B cell (primary cell): Measurements from ENCODE around the gene AFAP1L1. TPM values are rescaled to one million over a fixed set of nuclear protein-coding genes. Genes with fewer than 3 reads are reported as not detected.

Experiments used
- ATAC-seq: fragments of 200-7000 bp; cut with Tn5 transposase; one replicate; pipeline ENCODE4 v1.10.0; 2021; ENCODE audit warnings: low read depth, mild to moderate bottlenecking, moderate number of reproducible peaks, moderate library complexity
- CTCF ChIA-PET: fragments of 350-600 bp; sonication (Branson Sonifier 250); formaldehyde crosslinking; loops from one replicate; lab custom pipeline; 2021; ENCODE audit warnings: antibody characterized with exemption, inconsistent platforms; lab: Charles Lee
- POLR2A ChIA-PET: fragments of 350-600 bp; sonication (Branson Sonifier 250); formaldehyde crosslinking; loops from one replicate; lab custom pipeline; 2021; ENCODE audit warnings: antibody characterized with exemption; lab: Charles Lee
- DNase-seq: peaks from one replicate; pipeline ENCODE4 v3.0.0; 2013
- H2AFZ ChIP-seq: 2 replicates; pipeline ENCODE4 v1.6.1; 2012; ENCODE audit warnings: mild to moderate bottlenecking, low read depth, low read length; ENCODE audit not compliant: insufficient read depth, poor library complexity, severe bottlenecking
- H3K27ac ChIP-seq, 2 donors: 1 replicate in 1 of 2; 2 replicates in 1 of 2; pipeline ENCODE4 v1.5.1; 2012 to 2013; ENCODE audit warnings: low read length in 2 of 2, mild to moderate bottlenecking in 2 of 2, moderate library complexity in 1 of 2
- H3K27me3 ChIP-seq, 4 experiments: fragments of 200-600 bp in 1 of 4; sonication (generic) in 1 of 4; replicated peaks in 1 of 4; 1 replicate in 2 of 4; 2 replicates in 2 of 4; pipeline versions ENCODE4 v1.6.1 to v1.7.0; 2013 to 2016; ENCODE audit warnings: low read length in 3 of 4, mild to moderate bottlenecking in 2 of 4, mixed read lengths in 1 of 4, moderate library complexity in 1 of 4; ENCODE audit not compliant: insufficient read depth in 4 of 4, control insufficient read depth in 3 of 4; ENCODE audit errors: control extremely low read depth in 1 of 4
- H3K36me3 ChIP-seq, 2 experiments: replicated peaks in 1 of 2; 1 replicate in 1 of 2; 2 replicates in 1 of 2; pipeline versions ENCODE4 v1.6.1 to v1.7.1; 2013; ENCODE audit warnings: low read length in 1 of 2; ENCODE audit not compliant: insufficient read depth in 2 of 2, control insufficient read depth in 1 of 2; ENCODE audit errors: control extremely low read depth in 1 of 2, extremely low read depth in 1 of 2
- H3K4me1 ChIP-seq, 2 donors: fragments of 200-600 bp in 1 of 2; sonication (generic) in 1 of 2; 1 replicate in 1 of 2; 2 replicates in 1 of 2; pipeline versions ENCODE4 v1.5.1 to v1.6.1; 2013 to 2017; ENCODE audit warnings: low read length in 2 of 2; ENCODE audit not compliant: control insufficient read depth in 2 of 2, insufficient read depth in 2 of 2
- H3K4me2 ChIP-seq: replicated peaks from 2 replicates; pipeline ENCODE3; 2012; ENCODE audit warnings: mild to moderate bottlenecking, low read depth, low read length; ENCODE audit not compliant: poor library complexity, severe bottlenecking
- H3K4me3 ChIP-seq, 5 experiments: fragments of 200-600 bp in 1 of 5; sonication (generic) in 1 of 5; 1 replicate in 3 of 5; 2 replicates in 2 of 5; pipeline versions ENCODE4 v1.5.1 to v1.7.0; 2011 to 2016; ENCODE audit warnings: low read length in 4 of 5, mild to moderate bottlenecking in 4 of 5, low read depth in 2 of 5, control low read depth in 1 of 5, moderate library complexity in 1 of 5; ENCODE audit not compliant: insufficient read depth in 1 of 5; ENCODE audit errors: control extremely low read depth in 1 of 5, extremely low read depth in 1 of 5
- H3K79me2 ChIP-seq: fragments of 200-600 bp; sonication (generic); one replicate; pipeline ENCODE4 v1.6.0; 2016; ENCODE audit warnings: low read length; ENCODE audit not compliant: control insufficient read depth, insufficient read depth
- H3K9ac ChIP-seq: fragments of 200-600 bp; sonication (generic); 2 replicates; pipeline ENCODE4 v1.6.1; 2017; ENCODE audit warnings: mild to moderate bottlenecking, low read length, moderate library complexity
- H3K9me3 ChIP-seq, 3 donors: one replicate each; pipeline versions ENCODE4 v1.6.1 to v1.7.1; 2013; ENCODE audit warnings: low read length in 2 of 3; ENCODE audit not compliant: control insufficient read depth in 2 of 3, insufficient read depth in 1 of 3; ENCODE audit errors: control extremely low read depth in 1 of 3
- H4K20me1 ChIP-seq: 2 replicates; pipeline ENCODE4 v1.6.0; 2012; ENCODE audit warnings: mild to moderate bottlenecking, low read length; ENCODE audit not compliant: insufficient read depth, control insufficient read depth, poor library complexity, severe bottlenecking
- H3K27ac Mint-ChIP-seq: one replicate; pipeline ENCODE4 v1.8.0; 2021; ENCODE audit warnings: mixed read lengths
- H3K27me3 Mint-ChIP-seq: one replicate; pipeline ENCODE4 v1.8.0; 2021; ENCODE audit warnings: mixed read lengths
- H3K4me1 Mint-ChIP-seq: one replicate; pipeline ENCODE4 v1.8.0; 2021; ENCODE audit warnings: mixed read lengths
- H3K4me3 Mint-ChIP-seq: one replicate; pipeline ENCODE4 v1.8.0; 2021; ENCODE audit warnings: mixed read lengths
- H3K9me3 Mint-ChIP-seq: one replicate; pipeline ENCODE4 v1.8.0; 2022; ENCODE audit warnings: mixed read lengths; ENCODE audit not compliant: insufficient read depth
- EZH2 ChIP-seq: IDR thresholded peaks from 2 replicates; pipeline ENCODE4 v1.6.1; 2012; ENCODE audit warnings: borderline replicate concordance, low read depth, mild to moderate bottlenecking, moderate library complexity, low read length; ENCODE audit not compliant: insufficient read depth, poor library complexity, severe bottlenecking
- WGBS: methylation state at CpG from one replicate; pipeline ENCODE4 v1.1.5; 2013; ENCODE audit warnings: missing lambda C conversion rate; ENCODE audit not compliant: insufficient coverage; 5-methylcytosine and 5-hydroxymethylcytosine counted together
- intact Hi-C: fragments of 100-400 bp; cut with micrococcal nuclease; formaldehyde crosslinking; loops from one replicate; pipeline ENCODE4 v1.10.0; 2022
- polyA plus RNA-seq: library from polyadenylated mRNA; depleted of rRNA; stranded (reverse); fragments of >200 nt; gene quantifications from 2 replicates; pipeline ENCODE4 v1.2.3, GENCODE V29; 2012
- total RNA-seq, 2 donors: library from RNA; stranded (reverse); fragments of 120-200 nt in 1 of 2; gene quantifications; 1 replicate in 1 of 2; 2 replicates in 1 of 2; pipeline versions ENCODE4 v1.2.3 to v1.2.4, GENCODE V29; 2013 to 2022
- TF ChIP-seq, protein P1 (sequence below): fragments of 200-600 bp; IDR thresholded peaks from one replicate; pipeline ENCODE4 v1.8.0; 2022; ENCODE audit warnings: antibody characterized with exemption, mild to moderate bottlenecking

Gene AFAP1L1
- total and polyA plus RNA-seq, 2 donors (not counting 1 experiment from before 2014, with no cell fraction given) = not detected

DNA sequence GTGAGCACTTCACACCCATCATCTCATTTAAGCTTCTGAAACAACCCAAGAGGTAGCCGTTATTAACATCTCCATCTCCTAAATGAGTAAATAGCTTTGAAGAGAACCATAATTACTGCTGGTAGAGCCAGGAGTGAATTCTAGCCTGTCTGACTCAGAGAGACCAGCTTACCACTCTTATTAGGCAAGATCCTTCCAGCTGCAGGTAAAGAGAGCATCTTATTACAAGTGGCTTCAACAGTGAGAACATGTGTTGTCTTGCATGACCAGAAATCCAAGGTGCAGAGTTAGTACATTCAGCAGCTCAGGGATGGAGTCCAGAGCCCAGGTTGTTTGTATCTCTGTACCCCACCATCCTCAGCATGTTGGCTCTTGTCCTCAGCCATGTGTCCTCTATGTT is 10.9 kb upstream of the AFAP1L1 start:
- TF ChIP-seq, protein P1, sequence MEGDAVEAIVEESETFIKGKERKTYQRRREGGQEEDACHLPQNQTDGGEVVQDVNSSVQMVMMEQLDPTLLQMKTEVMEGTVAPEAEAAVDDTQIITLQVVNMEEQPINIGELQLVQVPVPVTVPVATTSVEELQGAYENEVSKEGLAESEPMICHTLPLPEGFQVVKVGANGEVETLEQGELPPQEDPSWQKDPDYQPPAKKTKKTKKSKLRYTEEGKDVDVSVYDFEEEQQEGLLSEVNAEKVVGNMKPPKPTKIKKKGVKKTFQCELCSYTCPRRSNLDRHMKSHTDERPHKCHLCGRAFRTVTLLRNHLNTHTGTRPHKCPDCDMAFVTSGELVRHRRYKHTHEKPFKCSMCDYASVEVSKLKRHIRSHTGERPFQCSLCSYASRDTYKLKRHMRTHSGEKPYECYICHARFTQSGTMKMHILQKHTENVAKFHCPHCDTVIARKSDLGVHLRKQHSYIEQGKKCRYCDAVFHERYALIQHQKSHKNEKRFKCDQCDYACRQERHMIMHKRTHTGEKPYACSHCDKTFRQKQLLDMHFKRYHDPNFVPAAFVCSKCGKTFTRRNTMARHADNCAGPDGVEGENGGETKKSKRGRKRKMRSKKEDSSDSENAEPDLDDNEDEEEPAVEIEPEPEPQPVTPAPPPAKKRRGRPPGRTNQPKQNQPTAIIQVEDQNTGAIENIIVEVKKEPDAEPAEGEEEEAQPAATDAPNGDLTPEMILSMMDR = no peak
- DNase-seq (no peak), ATAC-seq (no peak)
- POLR2A ChIA-PET = no interaction called here
- H2AFZ ChIP-seq = no peak overlapping the region
- Mint-ChIP-seq H3K4me1 (peaks cover 2% of the 10 kb centered on the region), H3K27ac (no peak overlapping the region), H3K4me3 (no peak overlapping the region), H3K27me3 (peaks cover 29% of the 10 kb centered on the region), H3K9me3 (no peaks in the 10 kb centered on the region)
- H3K9me3 ChIP-seq = peaks cover 0 to 8% (median 0%) of the 10 kb centered on the region in 3 donors
- H3K79me2 ChIP-seq = no peaks in the 10 kb centered on the region
- H3K9ac ChIP-seq = no peak overlapping the region
- peaks cover 0 to 8% (median 0%) of the 10 kb centered on the region in 4 experiments for H3K27me3 ChIP-seq
- CTCF ChIA-PET = no interaction called here
- no peak overlapping the region for H3K4me2 ChIP-seq
- WGBS = no CpG with 5 or more reads among the region's 1 CpG
- no peak overlapping the region for H3K4me3 ChIP-seq
- no peak overlapping the region for H3K27ac ChIP-seq
- no peaks in the 10 kb centered on the region for H4K20me1 ChIP-seq
- H3K4me1 ChIP-seq = no peaks in the 10 kb centered on the region
- no peaks in the 10 kb centered on the region for H3K36me3 ChIP-seq
- intact Hi-C loops = no loop called here

DNA sequence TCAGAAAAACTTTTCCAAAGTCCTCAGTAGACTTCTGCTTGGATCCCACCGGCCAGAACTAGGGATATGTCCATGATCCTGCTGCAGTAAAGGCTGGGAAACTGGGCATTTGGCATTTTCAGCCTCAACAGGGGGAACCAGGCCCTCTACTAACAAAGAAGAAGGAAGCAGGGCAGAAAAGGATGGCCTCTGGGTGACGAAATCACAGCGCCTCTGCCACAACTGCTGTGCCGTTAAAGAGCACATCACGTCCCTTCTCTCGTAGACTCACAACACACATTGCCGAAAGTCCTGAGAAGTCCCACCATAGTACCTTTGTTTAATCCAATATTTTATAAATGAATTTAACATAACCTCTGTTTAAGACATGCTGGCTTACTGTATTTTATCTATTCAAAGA is 10.4 kb upstream of the AFAP1L1 start:
- Mint-ChIP-seq H3K9me3 (no peaks in the 10 kb centered on the region), H3K27ac (no peak overlapping the region), H3K4me3 (no peak overlapping the region), H3K27me3 (peaks cover 25% of the 10 kb centered on the region), H3K4me1 (peaks cover 2% of the 10 kb centered on the region)
- Histone ChIP-seq H3K27me3 (peaks cover 0 to 7% (median 0%) of the 10 kb centered on the region in 4 experiments), H3K9me3 (peaks cover 0 to 8% (median 0%) of the 10 kb centered on the region in 3 donors), H3K36me3 (no peaks in the 10 kb centered on the region), H3K79me2 (no peaks in the 10 kb centered on the region), H3K9ac (no peak overlapping the region), H3K4me2 (no peak overlapping the region), H3K27ac (no peak overlapping the region), H4K20me1 (no peaks in the 10 kb centered on the region), H2AFZ (no peak overlapping the region), H3K4me3 (no peak overlapping the region), H3K4me1 (no peaks in the 10 kb centered on the region)
- no peak for DNase-seq
- 80% methylated on average over 4 of the region's 7 CpGs for WGBS
- CTCF ChIA-PET = no interaction called here
- POLR2A ChIA-PET = no interaction called here
- ATAC-seq = no peak
- intact Hi-C loops = no loop called here
- no peak for TF ChIP-seq EZH2
- TF ChIP-seq, protein P1 = no peak
